Measurements from ENCODE around the gene ADAMTS2. TPM values are rescaled to one million over a fixed set of nuclear protein-coding genes. Genes with fewer than 3 reads are reported as not detected.

Gene ADAMTS2
- total and polyA plus RNA-seq, 2 of the 8 experiments (the other 6 are each of a cell fraction or from before 2014, with no cell fraction given) = 6.6 to 7.3 TPM

GRCh38 chr5:179297026-179297425 lies 48.2 kb downstream of the ADAMTS2 start:
- no peak overlapping the region for H4K8ac ChIP-seq (ENCODE audit: extremely low read depth, insufficient read depth, low read length)
- H3K23me2 ChIP-seq (ENCODE audit: low read depth, low read length) = no peaks in the 10 kb centered on the region
- H2BK5ac ChIP-seq (ENCODE audit: low read depth, low read length) = no peak overlapping the region
- H4K91ac ChIP-seq (replicated peaks; ENCODE audit: insufficient read length, low read length) = no peak overlapping the region
- 88% methylated on average over 9 of the region's 10 CpGs; no CpG with 5 or more reads in 1 of the 2 experiments for WGBS, 2 experiments (ENCODE audit: extremely low coverage in 1 of 2, insufficient coverage in 1 of 2, insufficient read length in 1 of 2, insufficient replicate concordance in 2 of 2, low coverage in 1 of 2, low lambda C conversion rate in 2 of 2, missing lambda C conversion rate in 1 of 2)
- no peak overlapping the region for H3K4me2 ChIP-seq (ENCODE audit: insufficient read depth in 1 of 2, low read depth in 2 of 2, low read length in 2 of 2)
- H3K4ac ChIP-seq (replicated peaks; ENCODE audit: insufficient read length, low read depth, low read length) = no peak overlapping the region
- H3K4me3 ChIP-seq (ENCODE audit: extremely low read depth in 1 of 4, insufficient read depth in 2 of 4, low read depth in 3 of 4, low read length in 4 of 4) = no peak overlapping the region
- no peak overlapping the region for H2AFZ ChIP-seq (ENCODE audit: low read length)
- no peak overlapping the region for H3K27ac ChIP-seq (ENCODE audit: low read depth, low read length)
- H2BK15ac ChIP-seq (ENCODE audit: low read length) = no peak overlapping the region; the same call in 1 of the 2 replicates
- H3K18ac ChIP-seq (ENCODE audit: extremely low read depth, low read length) = no peak overlapping the region
- H3K4me1 ChIP-seq (replicated peaks in 1 of 4; ENCODE audit: control insufficient read depth in 3 of 4, insufficient read depth in 4 of 4, low read length in 3 of 4) = no peaks in the 10 kb centered on the region; a peak in 1 of 7 replicates
- no peak overlapping the region for H2BK12ac ChIP-seq (ENCODE audit: low read depth, low read length)
- no peaks in the 10 kb centered on the region for H3K36me3 ChIP-seq (ENCODE audit: control insufficient read depth in 2 of 4, insufficient read depth in 4 of 4, low read length in 3 of 4)
- H3K14ac ChIP-seq (ENCODE audit: insufficient read length) = no peak overlapping the region
- no peaks in the 10 kb centered on the region for H3K79me2 ChIP-seq (ENCODE audit: control insufficient read depth in 1 of 2, insufficient read depth in 2 of 2, low read length in 2 of 2)
- H2BK20ac ChIP-seq (ENCODE audit: low read length) = no peak overlapping the region
- H2BK120ac ChIP-seq (replicated peaks; ENCODE audit: low read depth, low read length) = no peak overlapping the region
- no peak overlapping the region for H3K9ac ChIP-seq (replicated peaks in 1 of 4; ENCODE audit: extremely low read depth in 1 of 4, low read depth in 3 of 4, low read length in 3 of 4)
- no peaks in the 10 kb centered on the region for H4K20me1 ChIP-seq (replicated peaks in 1 of 2; ENCODE audit: control insufficient read depth in 1 of 2, insufficient read depth in 2 of 2, low read length in 2 of 2)
- no peak overlapping the region for H2AK5ac ChIP-seq (ENCODE audit: low read depth, low read length)
- no peak overlapping the region for H3K23ac ChIP-seq (ENCODE audit: insufficient read length)
- CTCF ChIA-PET (ENCODE audit: partially characterized antibody) = interaction anchor here (0.6 kb wide), 1 partner anchor 79 kb away, joined by 4 read pairs; no protein-coding TSS in a partner anchor
- no peaks in the 10 kb centered on the region for H3K27me3 ChIP-seq (replicated peaks in 1 of 4; ENCODE audit: control insufficient read depth in 3 of 4, extremely low read depth in 1 of 4, insufficient read depth in 3 of 4, low read length in 3 of 4)
- no peaks in the 10 kb centered on the region for H3K9me3 ChIP-seq (ENCODE audit: insufficient read depth in 2 of 2, low read depth in 1 of 2, low read length in 1 of 2)
- H4K5ac ChIP-seq (ENCODE audit: insufficient read length, low read depth, low read length) = no peak overlapping the region
- H3K56ac ChIP-seq (replicated peaks; ENCODE audit: insufficient read length, low read depth, low read length) = no peak overlapping the region
- DNase-seq (ENCODE audit: low read depth in 1 of 2, low spot score in 2 of 2) = no peak
- POLR2A ChIA-PET (ENCODE audit: partially characterized antibody) = no interaction called here
- FAIRE-seq = no peak
- no peaks in the 10 kb centered on the region; the same call in 1 of the 2 replicates for H3K79me1 ChIP-seq (ENCODE audit: low read depth, low read length)
- TF ChIP-seq SP4 (IDR thresholded peaks at IDR 0.05; ENCODE audit: low read length) (no peak), EP300 (IDR thresholded peaks at IDR 0.05; ENCODE audit: borderline replicate concordance in 1 of 2, low read depth in 2 of 2, low read length in 2 of 2) (no peak), BACH1 (IDR thresholded peaks at IDR 0.05; ENCODE audit: low read length) (no peak), NANOG (IDR thresholded peaks at IDR 0.05; ENCODE audit: insufficient read depth, low read depth, low read length, poor library complexity, severe bottlenecking) (no peak), CREB1 (IDR thresholded peaks at IDR 0.05) (no peak), CHD1 (IDR thresholded peaks at IDR 0.05; ENCODE audit: low read depth, low read length) (no peak), EZH2 (IDR thresholded peaks at IDR 0.05; ENCODE audit: low read depth, low read length, severe bottlenecking) (no peak), GABPA (IDR thresholded peaks at IDR 0.05; ENCODE audit: borderline replicate concordance, insufficient read depth, low read length) (no peak), TBP (IDR thresholded peaks at IDR 0.05; ENCODE audit: low read depth, low read length) (no peak)
